ENCODE measurements around the gene ASF1B. TPM values are rescaled to one million over a fixed set of nuclear protein-coding genes. Genes with fewer than 3 reads are reported as not detected.
"Not testable (repeated sequence)": the region's sequence is repeated elsewhere in the genome, so short reads cannot be mapped to it uniquely, and the experiment has no call there.

Gene ASF1B
- total RNA-seq: 10 to 100 TPM in 1 of 2 donors, 1 to 10 TPM in 1; 5.1 to 19.7 TPM

DNA sequence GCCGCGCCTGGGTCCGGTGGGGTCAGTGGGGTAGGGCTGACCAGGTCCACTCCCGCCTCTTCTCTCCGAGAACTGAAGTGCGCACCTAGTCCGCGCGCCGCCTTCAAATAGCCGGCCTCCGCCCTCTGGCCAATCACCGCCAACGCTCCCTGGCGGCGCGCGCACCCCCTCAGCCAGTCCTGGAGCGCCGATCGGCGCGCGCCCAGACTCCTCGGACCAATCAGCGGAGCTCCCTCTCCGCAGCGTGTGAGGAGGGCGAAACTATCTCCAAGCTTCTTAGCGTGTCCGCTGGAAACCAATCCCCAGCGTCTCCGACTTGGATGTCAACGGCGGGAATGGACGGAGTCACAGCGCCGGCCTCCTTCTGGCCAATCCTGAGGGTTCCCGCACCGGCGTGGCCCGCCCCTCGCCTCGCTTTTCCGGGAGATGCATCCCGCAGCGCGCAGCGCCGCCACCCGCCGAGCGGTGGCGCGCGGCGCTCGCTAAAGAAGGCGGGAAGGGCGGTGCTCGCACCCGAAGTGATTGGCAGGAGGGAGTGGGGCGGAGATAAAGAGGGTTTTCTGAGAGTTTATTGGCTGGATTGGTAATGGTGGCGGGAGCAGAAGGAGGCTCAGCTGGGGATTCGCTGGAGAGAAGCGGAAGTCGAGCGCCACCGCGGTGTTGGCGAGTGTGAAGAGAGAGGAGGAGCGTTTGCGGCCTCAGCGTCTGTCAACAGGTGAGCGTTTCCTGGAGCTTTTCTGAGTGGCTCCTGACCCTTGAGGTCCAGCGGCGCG lies at the start of gene ASF1B:
ASF1B (minus strand) TSS at position 81 of the 773 bp plus-strand sequence. CDS start 133 bp downstream, outside the sequence.
- H3K27me3 ChIP-seq (replicated peaks; ENCODE audit: insufficient read depth): no peaks in the 10 kb centered on the region
- TF ChIP-seq POLR2A (IDR thresholded peaks at IDR 0.05) (peak; percentile 87), POLR2AphosphoS5 (IDR thresholded peaks at IDR 0.05) (peak; percentile 94)
- TF ChIP-seq, protein P1, sequence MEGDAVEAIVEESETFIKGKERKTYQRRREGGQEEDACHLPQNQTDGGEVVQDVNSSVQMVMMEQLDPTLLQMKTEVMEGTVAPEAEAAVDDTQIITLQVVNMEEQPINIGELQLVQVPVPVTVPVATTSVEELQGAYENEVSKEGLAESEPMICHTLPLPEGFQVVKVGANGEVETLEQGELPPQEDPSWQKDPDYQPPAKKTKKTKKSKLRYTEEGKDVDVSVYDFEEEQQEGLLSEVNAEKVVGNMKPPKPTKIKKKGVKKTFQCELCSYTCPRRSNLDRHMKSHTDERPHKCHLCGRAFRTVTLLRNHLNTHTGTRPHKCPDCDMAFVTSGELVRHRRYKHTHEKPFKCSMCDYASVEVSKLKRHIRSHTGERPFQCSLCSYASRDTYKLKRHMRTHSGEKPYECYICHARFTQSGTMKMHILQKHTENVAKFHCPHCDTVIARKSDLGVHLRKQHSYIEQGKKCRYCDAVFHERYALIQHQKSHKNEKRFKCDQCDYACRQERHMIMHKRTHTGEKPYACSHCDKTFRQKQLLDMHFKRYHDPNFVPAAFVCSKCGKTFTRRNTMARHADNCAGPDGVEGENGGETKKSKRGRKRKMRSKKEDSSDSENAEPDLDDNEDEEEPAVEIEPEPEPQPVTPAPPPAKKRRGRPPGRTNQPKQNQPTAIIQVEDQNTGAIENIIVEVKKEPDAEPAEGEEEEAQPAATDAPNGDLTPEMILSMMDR (IDR thresholded peaks at IDR 0.05): peak; percentile 91 to 100 (median 96)
- under 1% methylated on average over 72 of the region's 78 CpGs for WGBS
- no peaks in the 10 kb centered on the region for H3K36me3 ChIP-seq
- H3K4me1 ChIP-seq (replicated peaks): peaks cover 11% of the 10 kb centered on the region
- DNase-seq (ENCODE audit: low spot score): peak; percentile 99
- intact Hi-C loops (cut with DNase I): loop anchor here (2.0 to 5.0 kb wide), 3 partner anchors 18 to 381 kb away; partner anchors contain the start of gene DNAJB1
- H3K9me3 ChIP-seq: no peaks in the 10 kb centered on the region
- peak within 1 kb of the TSS; percentile 60 to 77 for H3K4me3 ChIP-seq
- H3K27ac ChIP-seq: peak within 1 kb of the TSS; percentile 93 to 98

DNA sequence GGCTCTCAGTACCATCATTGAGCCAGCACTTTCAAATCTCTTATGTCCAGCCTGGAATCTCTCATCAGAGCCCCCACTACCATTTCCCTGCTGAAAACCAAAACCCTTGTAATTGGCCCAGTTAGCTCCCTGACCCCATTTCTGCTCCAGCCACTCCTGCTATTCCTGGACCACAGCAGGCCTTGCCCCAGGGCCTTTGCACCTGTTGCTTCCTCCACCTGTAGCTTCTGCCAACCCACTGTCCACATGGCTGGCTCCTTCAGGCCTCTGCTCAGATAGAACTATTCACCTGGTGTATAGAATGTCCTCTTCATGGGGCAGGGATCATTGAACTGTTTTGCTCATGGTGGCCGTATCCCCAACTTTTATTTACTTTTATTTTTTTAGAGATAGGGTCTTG lies 49.3 kb upstream of the ASF1B start:
- H3K27ac ChIP-seq; H3K27me3 ChIP-seq (replicated peaks; ENCODE audit: insufficient read depth); intact Hi-C loops (cut with DNase I); H3K36me3 ChIP-seq; H3K4me1 ChIP-seq (replicated peaks); DNase-seq (ENCODE audit: low spot score); H3K4me3 ChIP-seq; H3K9me3 ChIP-seq: not testable (repeated sequence)
- WGBS: 93% methylated on average over 1 of the region's 1 CpG

DNA sequence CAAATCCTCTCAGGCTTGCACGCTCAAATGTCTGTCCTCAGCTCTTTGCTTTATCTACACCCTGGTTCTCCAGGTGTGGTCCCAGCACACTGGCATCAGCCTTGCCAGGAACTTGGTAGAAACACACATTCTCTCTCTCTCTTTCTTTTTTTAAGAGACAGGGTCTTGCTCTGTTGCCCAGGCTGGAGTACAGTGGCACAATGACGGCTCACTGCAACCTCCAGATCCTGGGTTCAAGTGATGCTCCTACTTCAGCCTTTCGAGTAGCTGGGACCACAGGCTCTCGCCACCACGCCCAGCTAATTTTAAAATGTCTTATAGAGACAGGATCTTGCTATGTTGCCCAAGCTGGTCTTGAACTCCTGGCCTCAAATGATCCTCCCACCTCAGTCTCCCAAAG lies 48.8 kb upstream of the ASF1B start:
- intact Hi-C loops (cut with DNase I): no loop called here
- Histone ChIP-seq H3K36me3 (no peaks in the 10 kb centered on the region), H3K4me3 (no peak overlapping the region), H3K9me3 (no peaks in the 10 kb centered on the region), H3K4me1 (replicated peaks) (no peaks in the 10 kb centered on the region), H3K27me3 (replicated peaks; ENCODE audit: insufficient read depth) (no peaks in the 10 kb centered on the region), H3K27ac (no peak overlapping the region)
- TF ChIP-seq POLR2AphosphoS5 (IDR thresholded peaks at IDR 0.05) (no peak), POLR2A (IDR thresholded peaks at IDR 0.05) (no peak)
- TF ChIP-seq, protein P1 (IDR thresholded peaks at IDR 0.05): no peak
- no peak for DNase-seq (ENCODE audit: low spot score)
- 100% methylated on average over 5 of the region's 5 CpGs for WGBS

DNA sequence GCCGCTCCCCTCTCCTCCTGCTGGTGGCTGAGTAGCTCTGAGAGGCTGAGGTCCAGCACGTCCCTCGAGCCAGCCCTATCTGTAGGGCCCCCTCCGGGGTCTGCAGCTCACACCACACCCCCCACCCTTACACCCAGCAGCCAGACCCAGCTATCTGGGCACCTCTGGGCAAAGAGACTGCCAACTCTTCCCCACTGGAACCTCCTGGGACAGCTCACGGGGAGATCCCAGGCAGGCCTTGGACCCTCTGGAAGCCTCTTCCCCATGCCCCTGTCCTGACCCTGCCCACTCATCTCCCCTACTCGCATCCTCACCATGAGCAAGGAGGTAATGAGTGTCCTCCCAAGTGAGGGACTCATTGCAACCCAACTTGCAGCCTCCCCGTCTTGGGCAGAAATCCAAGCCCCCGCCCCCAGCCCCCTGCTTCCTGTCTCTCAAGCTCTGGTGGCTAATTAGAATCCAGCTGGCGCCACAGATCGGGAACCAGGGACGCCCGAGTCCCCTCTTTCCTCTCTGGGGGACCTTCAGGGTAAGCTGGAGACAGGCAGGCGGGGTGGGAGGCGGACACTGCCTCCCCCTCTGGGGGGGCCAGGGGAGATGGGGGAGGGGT lies 47.5 kb upstream of the ASF1B start:
- intact Hi-C loops (cut with DNase I): no loop called here
- no peaks in the 10 kb centered on the region for H3K4me1 ChIP-seq (replicated peaks)
- no peaks in the 10 kb centered on the region for H3K36me3 ChIP-seq
- 71% methylated on average over 14 of the region's 14 CpGs for WGBS
- H3K9me3 ChIP-seq: no peaks in the 10 kb centered on the region
- no peak overlapping the region for H3K4me3 ChIP-seq
- H3K27ac ChIP-seq: no peak overlapping the region
- no peak for DNase-seq (ENCODE audit: low spot score)
- H3K27me3 ChIP-seq (replicated peaks; ENCODE audit: insufficient read depth): no peaks in the 10 kb centered on the region
- TF ChIP-seq POLR2AphosphoS5 (IDR thresholded peaks at IDR 0.05): no peak
- no peak for TF ChIP-seq POLR2A (IDR thresholded peaks at IDR 0.05)
- TF ChIP-seq, protein P1 (IDR thresholded peaks at IDR 0.05): no peak

DNA sequence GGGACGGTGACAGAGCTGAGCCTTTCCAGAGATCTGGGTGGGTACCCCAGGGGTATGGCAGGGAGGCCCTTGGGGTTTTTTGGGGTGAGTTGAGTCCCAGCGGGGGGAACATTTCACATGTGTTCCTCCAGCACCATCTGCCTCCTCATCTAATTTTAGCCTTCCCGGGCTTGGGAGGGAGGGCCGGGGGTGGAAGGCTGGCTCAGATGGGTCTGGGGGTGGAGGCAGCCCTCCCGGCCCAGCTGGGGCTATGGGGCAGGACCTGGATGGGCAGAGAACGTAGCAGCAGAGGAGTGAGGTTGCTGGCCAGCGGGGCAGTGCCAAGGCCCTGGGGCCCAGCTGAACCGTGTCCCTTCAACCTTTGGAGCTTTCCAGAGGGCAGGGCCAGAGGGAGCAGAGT lies 46.1 kb upstream of the ASF1B start:
- Histone ChIP-seq H3K27ac (no peak overlapping the region), H3K4me3 (no peak overlapping the region), H3K4me1 (replicated peaks) (no peaks in the 10 kb centered on the region), H3K27me3 (replicated peaks; ENCODE audit: insufficient read depth) (no peaks in the 10 kb centered on the region), H3K9me3 (no peaks in the 10 kb centered on the region), H3K36me3 (no peaks in the 10 kb centered on the region)
- intact Hi-C loops (cut with DNase I): no loop called here
- DNase-seq (ENCODE audit: low spot score): no peak
- 81% methylated on average over 8 of the region's 8 CpGs for WGBS
- TF ChIP-seq POLR2A (IDR thresholded peaks at IDR 0.05): no peak
- TF ChIP-seq POLR2AphosphoS5 (IDR thresholded peaks at IDR 0.05): no peak
- TF ChIP-seq, protein P1 (IDR thresholded peaks at IDR 0.05): no peak

All from prostate gland (tissue), 2 donors.